ENCODE data around the gene ISL2. TPM values are rescaled to one million over a fixed set of nuclear protein-coding genes. Genes with fewer than 3 reads are reported as not detected.

Gene ISL2
- total and polyA plus RNA-seq, 9 of the 15 experiments (the other 6 are each of a cell fraction or from before 2014, with no cell fraction given) = 0.15 to 23.7 (median 4.0) TPM

GRCh38 chr15:76311100-76311953, 25.2 kb upstream of the ISL2 start, which contains the start of gene ETFA (continued):
- TF ChIP-seq PHB2 (IDR thresholded peaks at IDR 0.05; ENCODE audit: low read depth) (no peak), MEF2A (IDR thresholded peaks at IDR 0.05; ENCODE audit: control insufficient read depth, low read depth, low read length) (no peak), CHD4 (IDR thresholded peaks at IDR 0.05; ENCODE audit: insufficient read depth, insufficient replicate concordance, low read depth, low read length, poor library complexity, severe bottlenecking) (no peak), BCOR (IDR thresholded peaks at IDR 0.05) (peak; percentile 43; the same call in 1 of the 2 replicates), PTTG1 (tag; IDR thresholded peaks at IDR 0.05; ENCODE audit: low read depth) (no peak), TGIF2 (CRISPR knock-in tag; IDR thresholded peaks at IDR 0.05) (no peak; the same call in 1 of the 2 replicates), NFIX (CRISPR knock-in tag; IDR thresholded peaks at IDR 0.05; ENCODE audit: low read depth) (no peak), CXXC5 (CRISPR knock-in tag; IDR thresholded peaks at IDR 0.05) (peak; percentile 93), CBX1 (IDR thresholded peaks at IDR 0.05; ENCODE audit: low read depth) (peak; percentile 87), ZFPM2 (CRISPR knock-in tag; IDR thresholded peaks at IDR 0.05) (no peak), GTF2B (IDR thresholded peaks at IDR 0.05; ENCODE audit: extremely low read depth, insufficient read length) (no peak), SMAD1 (IDR thresholded peaks at IDR 0.05; ENCODE audit: low read depth, low read length, partially characterized antibody) (peak; percentile 80), TEAD4 (IDR thresholded peaks at IDR 0.05; ENCODE audit: low read length) (no peak; the same call in 1 of the 2 replicates), TEAD4 (CRISPR knock-in tag; IDR thresholded peaks at IDR 0.05; ENCODE audit: borderline replicate concordance) (no peak; the same call in 1 of the 2 replicates), SAP30 (IDR thresholded peaks at IDR 0.05; ENCODE audit: borderline replicate concordance, insufficient read depth, low read depth, low read length, poor library complexity, severe bottlenecking) (no peak), ZNF740 (CRISPR knock-in tag; IDR thresholded peaks at IDR 0.05) (no peak), ZNF740 (tag; IDR thresholded peaks at IDR 0.05) (no peak), ZNF431 (CRISPR knock-in tag; IDR thresholded peaks at IDR 0.05) (no peak; the same call in 1 of the 2 replicates), CAMTA2 (CRISPR knock-in tag; conservative IDR thresholded peaks at IDR 0.05) (no peak), CUX1 (CRISPR knock-in tag; IDR thresholded peaks at IDR 0.05) (no peak), SUPT5H (IDR thresholded peaks at IDR 0.05) (peak; percentile 95), RHOXF2B (CRISPR knock-in tag; conservative IDR thresholded peaks at IDR 0.05) (no peak)
